NCI-H1436 (cell line): Measurements from ENCODE around the gene B4GALNT1.
"Not testable (repeated sequence)": the region's sequence is repeated elsewhere in the genome, so short reads cannot be mapped to it uniquely, and the experiment has no call there.

Experiments
- DNase-seq: peaks from one replicate; lab custom pipeline; 2025; lab: John Stamatoyannopoulos, UW

Gene B4GALNT1

GRCh38 chr12:57637364-57637763 is 4.4 kb upstream of the B4GALNT1 start:
- DNase-seq, result no peak

GRCh38 chr12:57636731-57637130 is 3.7 kb upstream of the B4GALNT1 start:
- DNase-seq, result not testable (repeated sequence)

DNA sequence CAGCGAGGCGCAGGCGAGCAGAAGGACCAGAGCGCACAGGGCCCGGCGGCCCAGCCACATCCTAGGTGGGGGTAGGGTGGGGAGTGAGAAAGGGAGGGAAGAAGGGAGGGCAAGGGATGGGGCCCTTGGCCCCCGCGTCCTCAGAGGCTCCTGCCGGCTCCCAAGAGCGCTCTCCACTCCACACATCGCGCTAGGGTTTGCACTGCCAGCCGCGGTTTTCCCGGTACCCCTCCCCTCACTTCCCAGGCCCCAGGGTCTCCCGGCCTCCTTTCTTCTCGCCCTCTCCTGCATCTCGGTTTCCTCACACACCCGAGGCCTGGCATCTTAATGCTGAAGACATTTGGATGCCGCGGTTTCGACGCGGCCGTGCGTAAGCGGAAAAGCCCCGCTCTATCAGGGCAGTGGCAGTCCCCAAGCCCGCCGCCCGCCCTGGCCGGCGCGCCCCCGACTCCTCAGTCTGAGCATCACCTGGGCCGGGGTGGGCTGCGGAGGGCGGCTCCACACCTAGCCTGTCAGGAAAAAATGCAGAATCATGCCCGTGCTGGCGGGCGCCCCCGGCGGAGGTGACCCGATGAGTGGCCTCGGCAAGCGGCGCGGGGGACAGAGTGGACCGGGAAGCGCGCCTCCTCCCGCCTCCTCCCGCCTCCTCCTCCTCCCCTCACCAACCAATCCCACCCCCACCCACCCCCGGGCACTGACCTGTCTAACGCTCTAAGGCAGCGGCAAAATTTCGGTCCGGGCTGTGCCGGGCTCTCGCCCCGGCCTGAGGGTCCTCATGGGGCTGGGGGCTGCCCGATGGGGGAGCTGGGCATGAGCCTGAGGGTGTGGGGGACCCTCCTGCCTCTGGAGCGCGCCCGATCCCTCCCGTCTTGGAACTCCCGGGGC is 686 bp downstream of the B4GALNT1 start:
- DNase-seq, result no peak

GRCh38 chr12:57631566-57632072 is 1.4 kb downstream of the B4GALNT1 start:
- no peak for DNase-seq

DNA sequence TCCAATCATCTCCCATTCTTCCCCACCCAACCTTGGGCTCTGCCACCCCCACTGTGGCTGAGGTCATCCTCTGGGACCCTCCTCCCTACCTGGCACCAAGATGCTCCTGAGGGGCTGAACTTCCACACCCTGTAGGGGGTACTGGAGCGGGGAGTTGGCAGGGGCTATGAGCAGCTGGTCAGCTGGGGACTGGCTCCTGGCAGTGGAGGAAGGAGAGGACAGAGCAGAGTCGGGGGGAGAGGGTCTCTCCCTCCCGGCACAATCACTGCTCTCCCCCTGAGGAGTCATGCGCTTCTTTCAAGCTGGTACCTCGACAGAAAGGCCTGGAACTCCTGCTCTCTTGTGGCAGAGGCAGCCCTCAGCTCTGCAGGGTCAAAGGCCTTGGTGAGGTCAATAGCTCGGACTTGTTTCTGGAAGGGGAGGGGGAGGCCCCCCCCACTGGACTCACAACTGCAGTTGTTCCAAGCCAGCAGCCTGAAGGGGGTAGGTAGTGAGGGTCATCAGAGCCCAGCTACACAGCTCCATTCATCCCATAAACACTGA is 2.0 kb downstream of the B4GALNT1 start:
- DNase-seq, result no peak

GRCh38 chr12:57629897-57630471 is 3.0 kb downstream of the B4GALNT1 start:
- no peak for DNase-seq

- no peak for DNase-seq
Observed at GRCh38 chr12:57628280-57629191, 4.5 kb downstream of the B4GALNT1 start.

DNA sequence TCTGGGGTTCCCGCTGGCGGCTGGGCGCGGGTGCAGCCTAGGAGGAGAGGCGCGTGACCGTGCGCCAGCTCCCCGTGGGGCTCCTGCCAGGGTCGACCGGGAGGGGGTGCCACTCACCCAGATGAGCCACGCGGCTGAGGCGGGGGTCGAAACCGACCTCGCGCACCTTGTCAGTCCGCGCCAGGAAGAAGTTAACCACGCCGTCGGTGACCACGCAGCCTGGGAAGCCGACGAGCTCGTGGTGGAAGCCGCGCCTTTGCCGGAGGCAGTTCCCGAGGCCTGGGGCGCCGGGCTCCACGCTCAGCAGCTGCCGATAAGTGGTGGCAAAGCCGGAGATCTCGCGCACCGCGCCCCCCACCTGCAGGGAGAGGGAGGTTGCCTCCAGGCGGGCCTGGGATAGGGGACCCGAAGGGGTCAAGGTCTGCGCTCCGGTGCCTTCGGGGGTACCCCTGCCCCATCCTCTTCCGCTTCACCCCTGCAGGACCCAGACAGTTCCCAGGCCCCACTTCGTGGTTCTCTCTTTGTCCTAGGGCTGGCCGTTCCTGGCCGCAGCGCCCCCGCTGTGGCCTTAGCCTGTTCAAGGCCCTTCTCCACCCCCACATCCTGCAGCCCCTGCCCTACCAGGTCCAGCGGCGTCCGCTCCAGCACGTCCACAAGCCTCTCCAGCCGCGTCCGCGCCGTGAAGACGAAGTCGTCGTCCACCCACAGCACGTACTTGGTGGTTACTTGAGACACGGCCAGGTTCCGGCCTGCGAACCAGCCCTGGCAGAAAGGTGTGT is 5.3 kb downstream of the B4GALNT1 start:
- DNase-seq, result no peak

- DNase-seq, result no peak
Observed at GRCh38 chr12:57626921-57627445, 6.0 kb downstream of the B4GALNT1 start.

DNA sequence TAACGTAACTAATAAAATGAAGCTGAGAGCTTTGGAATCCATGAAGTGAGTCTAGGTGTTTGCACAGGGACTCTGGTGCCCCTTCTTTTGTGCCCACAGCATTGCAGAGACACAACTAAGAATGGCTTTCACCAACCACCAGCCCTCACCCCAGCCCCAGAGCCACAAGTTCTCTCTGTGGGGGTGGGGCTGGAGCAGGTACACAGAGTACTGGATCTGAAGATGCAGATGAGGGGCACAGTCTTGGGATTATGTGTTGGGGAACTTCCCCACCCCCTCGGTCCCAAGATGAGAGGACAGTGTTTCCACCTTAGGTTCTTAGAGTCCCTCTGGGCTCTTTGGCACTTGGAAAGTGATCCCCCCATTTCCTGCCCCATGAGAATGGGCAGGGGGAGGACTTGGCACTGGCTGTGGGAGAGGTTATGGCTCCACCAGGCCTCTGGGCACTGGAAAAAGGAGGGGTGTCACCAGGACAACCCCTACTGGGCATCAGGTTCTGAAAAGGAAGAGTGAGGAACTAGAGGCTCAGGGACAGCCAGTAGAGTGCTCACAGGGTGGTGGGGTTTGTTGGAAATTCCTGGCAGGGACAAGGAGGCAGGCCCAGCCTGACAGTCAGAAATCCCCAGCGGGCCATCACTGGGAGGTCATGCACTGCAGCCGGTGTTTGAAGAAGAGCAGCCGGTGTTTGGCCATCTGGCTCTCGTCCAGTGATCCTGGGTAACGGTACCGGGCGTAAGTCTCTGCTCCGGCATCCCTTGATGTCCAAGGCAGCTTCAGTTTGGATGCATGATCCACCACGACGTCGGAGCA is 6.7 kb downstream of the B4GALNT1 start:
- DNase-seq, result no peak

GRCh38 chr12:57625261-57626032 is 7.6 kb downstream of the B4GALNT1 start:
- no peak for DNase-seq

- no peak for DNase-seq
Observed at GRCh38 chr12:57624441-57625220, 8.4 kb downstream of the B4GALNT1 start.

DNA sequence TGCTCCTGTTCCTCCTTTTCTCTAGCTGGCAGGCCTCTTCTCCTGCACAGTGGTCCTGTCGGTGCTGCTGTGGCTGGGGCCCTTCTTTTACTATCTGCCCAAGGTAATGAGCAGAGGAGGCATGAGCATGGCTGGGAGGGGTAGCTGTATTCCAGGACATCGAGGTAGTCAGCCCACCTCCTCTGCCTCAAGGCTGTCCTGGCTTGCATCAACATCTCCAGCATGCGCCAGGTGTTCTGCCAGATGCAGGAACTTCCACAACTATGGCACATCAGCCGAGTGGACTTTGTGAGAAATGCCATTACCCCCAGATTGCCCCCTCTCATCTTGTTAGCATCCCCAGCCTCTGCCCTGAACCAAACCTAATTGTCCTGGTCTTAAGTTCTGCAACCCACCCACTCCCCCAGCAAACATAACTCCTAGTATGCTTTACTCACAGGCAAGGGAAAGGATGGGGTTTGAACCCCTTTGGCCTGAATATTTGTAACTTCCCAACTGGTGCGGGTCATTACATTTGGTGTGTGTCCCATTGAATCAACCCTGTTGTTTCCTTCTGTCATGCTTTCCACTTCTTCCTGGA is 9.1 kb downstream of the B4GALNT1 start:
- no peak for DNase-seq

GRCh38 chr12:57623385-57623784 is 9.6 kb downstream of the B4GALNT1 start:
- DNase-seq, result no peak

DNA sequence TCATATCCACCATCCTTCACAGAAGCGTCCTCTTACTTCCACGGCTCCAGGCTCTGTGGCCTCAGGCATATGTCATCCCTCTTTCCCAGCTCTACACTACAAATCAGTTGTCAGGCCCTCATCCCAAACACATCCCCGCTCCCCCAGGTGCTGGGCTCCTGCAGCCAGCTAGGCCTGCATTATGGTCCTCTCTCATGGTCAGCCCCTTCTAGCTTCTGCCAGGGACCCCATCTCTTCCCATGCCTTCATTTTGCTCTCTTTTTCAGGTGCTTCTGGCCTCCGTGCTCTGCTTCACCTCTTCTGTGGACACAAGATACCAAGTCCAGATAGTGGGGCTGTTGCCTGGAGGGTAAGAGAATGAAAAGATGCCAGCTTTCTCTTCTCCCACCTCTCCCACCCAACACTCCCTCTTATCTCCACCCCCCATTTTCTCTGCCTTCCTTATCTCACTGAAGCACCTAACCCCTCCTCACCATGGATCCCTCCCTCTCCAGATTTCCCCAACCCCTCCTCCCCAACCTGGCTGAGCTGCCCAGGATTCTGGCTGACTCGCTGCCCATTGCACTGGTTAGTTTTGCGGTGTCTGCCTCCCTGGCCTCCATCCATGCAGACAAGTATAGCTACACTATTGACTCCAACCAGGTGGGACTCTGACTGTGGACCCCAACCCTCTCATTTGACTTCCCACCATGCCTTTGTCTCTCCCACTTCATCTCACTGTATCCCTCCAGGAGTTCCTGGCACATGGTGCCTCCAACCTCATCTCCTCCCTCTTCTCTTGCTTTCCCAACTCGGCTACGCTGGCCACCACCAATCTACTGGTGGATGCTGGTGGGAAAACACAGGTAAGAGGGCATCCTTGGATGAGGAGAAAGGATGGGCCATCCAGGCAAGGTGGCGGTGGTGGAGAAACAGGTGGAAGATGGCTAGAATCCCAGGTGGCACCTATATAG is 10.4 kb downstream of the B4GALNT1 start:
- DNase-seq, result no peak

GRCh38 chr12:57621497-57622292 is 11.3 kb downstream of the B4GALNT1 start:
- peak; percentile 33 for DNase-seq
